Measurements from ENCODE around the gene UBXN1. TPM values are rescaled to one million over a fixed set of nuclear protein-coding genes. Genes with fewer than 3 reads are reported as not detected.

The UBXN1 gene
- total RNA-seq, 1 experiment from 2014 or later = 118 TPM

DNA sequence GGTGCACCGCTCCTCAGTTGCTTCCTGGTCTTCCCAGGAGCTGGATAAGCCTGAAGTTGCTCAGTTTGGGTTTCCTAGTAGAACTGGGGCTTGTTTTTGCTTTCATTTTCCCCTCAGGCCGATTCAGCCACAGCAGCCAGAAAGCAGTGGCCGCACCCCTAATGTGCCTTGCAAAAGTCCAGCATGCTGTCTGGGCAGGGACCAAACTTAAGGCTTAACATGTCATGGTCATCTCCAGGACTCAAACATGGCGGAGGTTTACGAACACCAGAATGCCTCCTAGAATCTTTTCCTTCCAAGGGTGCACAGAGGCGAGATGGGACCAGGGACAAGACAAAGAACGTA, 31.1 kb upstream of the UBXN1 start:
- no peak overlapping the region for H4K8ac ChIP-seq (replicated peaks; ENCODE audit: insufficient read length, low read depth, low read length)
- H3K36me3 Mint-ChIP-seq (ENCODE audit: insufficient read depth in 1 of 3, low read depth in 3 of 3) = peaks cover 23 to 50% (median 43%) of the 10 kb centered on the region in 3 experiments
- H3K4me1 Mint-ChIP-seq = peaks cover 47 to 56% of the 10 kb centered on the region in 2 experiments
- H4K91ac ChIP-seq (ENCODE audit: insufficient read length, low read depth, low read length) = peak overlapping the region; percentile 10
- no peaks in the 10 kb centered on the region for H4K20me1 ChIP-seq (ENCODE audit: control insufficient read depth, insufficient read depth, insufficient read length)
- peak overlapping the region; percentile 92 for H3K27ac ChIP-seq (ENCODE audit: insufficient read length, low read depth, low read length)
- peak overlapping the region; percentile 7 for H3K56ac ChIP-seq (ENCODE audit: insufficient read length, low read depth, low read length)
- H2BK15ac ChIP-seq (ENCODE audit: low read depth, low read length) = no peak overlapping the region
- H2AFZ ChIP-seq (ENCODE audit: low read length) = no peak overlapping the region
- H3K4me3 Mint-ChIP-seq = peak overlapping the region; percentile 84 to 91
- no peak overlapping the region for H3K23ac ChIP-seq (ENCODE audit: insufficient read length, low read depth, low read length)
- peak overlapping the region; percentile 39 for H2BK120ac ChIP-seq (ENCODE audit: low read depth, low read length, poor library complexity, severe bottlenecking)
- DNase-seq = no peak
- H3K4me2 ChIP-seq (ENCODE audit: insufficient read depth, insufficient read length, low read length) = peak overlapping the region; percentile 99
- no peak overlapping the region for H3K4ac ChIP-seq (ENCODE audit: low read depth, low read length)
- no peaks in the 10 kb centered on the region for H3K9me3 ChIP-seq (ENCODE audit: control insufficient read depth, low read depth, low read length)
- TF ChIP-seq, protein P1, sequence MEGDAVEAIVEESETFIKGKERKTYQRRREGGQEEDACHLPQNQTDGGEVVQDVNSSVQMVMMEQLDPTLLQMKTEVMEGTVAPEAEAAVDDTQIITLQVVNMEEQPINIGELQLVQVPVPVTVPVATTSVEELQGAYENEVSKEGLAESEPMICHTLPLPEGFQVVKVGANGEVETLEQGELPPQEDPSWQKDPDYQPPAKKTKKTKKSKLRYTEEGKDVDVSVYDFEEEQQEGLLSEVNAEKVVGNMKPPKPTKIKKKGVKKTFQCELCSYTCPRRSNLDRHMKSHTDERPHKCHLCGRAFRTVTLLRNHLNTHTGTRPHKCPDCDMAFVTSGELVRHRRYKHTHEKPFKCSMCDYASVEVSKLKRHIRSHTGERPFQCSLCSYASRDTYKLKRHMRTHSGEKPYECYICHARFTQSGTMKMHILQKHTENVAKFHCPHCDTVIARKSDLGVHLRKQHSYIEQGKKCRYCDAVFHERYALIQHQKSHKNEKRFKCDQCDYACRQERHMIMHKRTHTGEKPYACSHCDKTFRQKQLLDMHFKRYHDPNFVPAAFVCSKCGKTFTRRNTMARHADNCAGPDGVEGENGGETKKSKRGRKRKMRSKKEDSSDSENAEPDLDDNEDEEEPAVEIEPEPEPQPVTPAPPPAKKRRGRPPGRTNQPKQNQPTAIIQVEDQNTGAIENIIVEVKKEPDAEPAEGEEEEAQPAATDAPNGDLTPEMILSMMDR (conservative IDR thresholded peaks at IDR 0.05) = no peak
- no peaks in the 10 kb centered on the region for H3K27me3 Mint-ChIP-seq (ENCODE audit: low read depth)
- H3K9ac ChIP-seq (ENCODE audit: extremely low read depth, insufficient read length, low read length) = peak overlapping the region; percentile 89
- H3K79me1 ChIP-seq (ENCODE audit: insufficient read depth, low read depth, low read length, poor library complexity, severe bottlenecking) = no peaks in the 10 kb centered on the region
- peaks cover 2% of the 10 kb centered on the region; the same call in 1 of the 2 replicates for H3K4me1 ChIP-seq (ENCODE audit: insufficient read depth, low read length)
- no peaks in the 10 kb centered on the region for H3K27me3 ChIP-seq (ENCODE audit: insufficient read depth, low read length)
- H3K9me3 Mint-ChIP-seq = no peaks in the 10 kb centered on the region; a peak in 1 of 5 replicates
- peak overlapping the region; percentile 93; the same call in 1 of the 2 replicates for H3K14ac ChIP-seq (ENCODE audit: insufficient read depth, low read length)
- H3K18ac ChIP-seq (ENCODE audit: insufficient read length, low read depth, low read length) = peak overlapping the region; percentile 96
- peak overlapping the region; percentile 92 for H2BK5ac ChIP-seq (ENCODE audit: insufficient read length, low read length)
- peaks cover 28% of the 10 kb centered on the region for H3K23me2 ChIP-seq (ENCODE audit: insufficient read length, low read depth, low read length, poor library complexity, severe bottlenecking)
- H3K27ac Mint-ChIP-seq = peak overlapping the region; percentile 100
- H4K5ac ChIP-seq (ENCODE audit: insufficient read length, low read depth, low read length) = peak overlapping the region; percentile 97
- no CpG with 5 or more reads among the region's 7 CpGs for WGBS (ENCODE audit: extremely low coverage, insufficient read length, low lambda C conversion rate)
- H2BK20ac ChIP-seq (ENCODE audit: low read depth, low read length, poor library complexity, severe bottlenecking) = no peak overlapping the region
- H2BK12ac ChIP-seq (ENCODE audit: insufficient read length, low read depth, low read length) = no peak overlapping the region
- no peaks in the 10 kb centered on the region; the same call in 1 of the 2 replicates for H3K79me2 ChIP-seq (ENCODE audit: insufficient read depth, low read length)
- no peak overlapping the region for H2AK5ac ChIP-seq (ENCODE audit: insufficient read length, low read length)
- no peak overlapping the region for H3T11ph ChIP-seq (ENCODE audit: low read length)
